HG03103 (cell line): ENCODE data around the gene STAB1.

Source experiments
- ATAC-seq: cut with Tn5 transposase; IDR thresholded peaks from one replicate; pipeline ENCODE4 v1.9.1; 2021; ENCODE audit warnings: low read depth; ENCODE audit not compliant: unreplicated experiment

The STAB1 gene

DNA sequence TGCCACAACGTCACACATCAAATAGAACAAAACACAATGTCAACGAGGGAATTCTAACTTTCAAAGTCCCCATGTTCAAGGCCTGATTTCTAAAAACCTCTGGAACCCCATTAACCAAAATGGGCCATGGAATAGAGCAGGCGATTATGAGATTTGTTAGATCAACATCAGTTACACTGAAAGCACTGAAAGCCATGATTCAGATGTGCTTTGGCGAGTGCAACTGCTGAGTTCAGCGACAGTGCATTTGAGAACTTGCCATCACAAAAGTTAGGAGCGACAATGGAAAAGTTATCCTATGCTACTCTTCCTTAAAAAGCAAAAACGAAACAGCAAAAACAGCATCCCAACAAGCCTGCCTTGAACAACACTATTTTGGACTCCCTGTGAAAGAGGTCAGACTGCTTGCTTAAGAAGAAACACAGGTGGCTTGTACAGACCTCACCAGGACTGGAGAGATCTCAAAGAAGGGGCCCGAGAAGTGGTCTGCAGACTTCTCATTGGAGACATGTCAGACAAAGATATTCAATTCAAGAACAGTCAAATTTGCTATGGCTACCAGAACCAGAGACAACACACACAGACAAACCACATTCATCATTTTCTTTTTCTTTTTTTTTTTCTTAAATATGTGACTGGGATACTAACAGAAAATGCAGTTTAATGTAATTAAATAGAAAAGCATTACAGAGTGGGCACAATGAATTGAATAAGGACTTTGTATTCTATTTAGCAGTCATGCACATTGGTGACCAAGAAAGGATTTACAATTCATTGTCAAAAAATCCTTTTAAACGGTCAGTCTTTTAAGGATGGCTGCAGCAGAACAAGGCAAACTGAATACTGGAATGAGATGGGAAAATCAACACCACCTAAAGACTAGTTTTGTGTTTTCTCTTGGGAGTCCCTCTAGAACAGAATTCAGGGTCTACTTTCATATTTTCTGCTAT, 62.1 kb downstream of the STAB1 start:
- no peak for ATAC-seq

DNA sequence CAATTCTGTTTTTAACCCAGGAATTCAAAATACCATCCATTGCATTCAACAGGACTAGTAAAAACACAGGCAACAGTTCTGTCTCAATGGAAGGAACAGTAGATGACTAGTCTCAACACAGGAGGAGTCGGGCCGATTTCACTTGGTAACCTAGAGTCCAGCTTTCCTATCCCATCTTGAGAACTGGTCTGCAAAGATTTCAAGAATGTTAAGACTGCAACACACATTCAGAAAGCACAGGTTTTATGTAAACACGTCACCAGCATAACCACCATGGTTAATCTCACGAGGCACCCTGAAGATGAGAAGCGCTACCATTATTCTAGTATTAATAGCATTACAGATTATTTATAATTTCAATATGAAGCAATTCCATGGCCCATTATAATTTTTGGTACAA, 63.3 kb downstream of the STAB1 start:
- ATAC-seq, result no peak

- ATAC-seq, result no peak
These were observed 66.0 kb downstream of the STAB1 start for GRCh38 chr3:52561028-52561747.

- ATAC-seq, result no peak
These were observed 68.8 kb downstream of the STAB1 start for GRCh38 chr3:52563984-52564383.

DNA sequence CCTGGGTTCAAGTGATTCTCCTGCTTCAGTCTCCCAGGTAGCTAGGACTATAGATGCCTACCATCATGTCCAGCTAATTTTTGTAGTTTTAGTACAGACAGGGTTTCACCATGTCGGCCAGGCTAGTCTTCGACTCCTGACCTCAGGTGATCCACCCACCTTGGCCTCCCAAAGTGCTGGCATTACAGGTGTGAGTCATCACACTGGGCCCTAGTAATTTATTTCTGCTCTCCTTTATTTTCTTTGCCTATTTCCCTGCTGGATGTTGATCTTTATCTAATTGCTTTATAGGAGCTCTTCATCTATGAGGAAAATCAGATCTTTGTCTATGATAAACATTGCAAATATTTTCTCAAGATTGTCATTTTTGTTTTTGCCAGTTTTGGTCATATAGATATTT, 72.9 kb downstream of the STAB1 start:
- ATAC-seq, result no peak

GRCh38 chr3:52570076-52570475, 74.9 kb downstream of the STAB1 start:
- ATAC-seq, result no peak

- ATAC-seq, result no peak
These were observed 77.1 kb downstream of the STAB1 start for GRCh38 chr3:52572221-52572620.
